Uterus (tissue), 2 donors: ENCODE measurements around the gene PTCD1.

ENCODE experiments used
- POLR2A ChIP-seq, 2 donors: fragments of 450-650 bp; IDR thresholded peaks; one replicate each; pipeline ENCODE4 v1.6.1; 2016; ENCODE audit warnings: antibody characterized with exemption in 2 of 2, mild to moderate bottlenecking in 1 of 2, moderate library complexity in 1 of 2
- TF ChIP-seq, protein P1 (sequence below), 4 experiments: fragments of 200-600 bp in 2 of 4; fragments of 450-650 bp in 2 of 4; sonication (generic) in 2 of 4; IDR thresholded peaks; one replicate each; pipeline ENCODE4 v1.5.1; 2016 to 2019; ENCODE audit warnings: antibody characterized with exemption in 4 of 4, mild to moderate bottlenecking in 2 of 4, moderate library complexity in 1 of 4

DNA sequence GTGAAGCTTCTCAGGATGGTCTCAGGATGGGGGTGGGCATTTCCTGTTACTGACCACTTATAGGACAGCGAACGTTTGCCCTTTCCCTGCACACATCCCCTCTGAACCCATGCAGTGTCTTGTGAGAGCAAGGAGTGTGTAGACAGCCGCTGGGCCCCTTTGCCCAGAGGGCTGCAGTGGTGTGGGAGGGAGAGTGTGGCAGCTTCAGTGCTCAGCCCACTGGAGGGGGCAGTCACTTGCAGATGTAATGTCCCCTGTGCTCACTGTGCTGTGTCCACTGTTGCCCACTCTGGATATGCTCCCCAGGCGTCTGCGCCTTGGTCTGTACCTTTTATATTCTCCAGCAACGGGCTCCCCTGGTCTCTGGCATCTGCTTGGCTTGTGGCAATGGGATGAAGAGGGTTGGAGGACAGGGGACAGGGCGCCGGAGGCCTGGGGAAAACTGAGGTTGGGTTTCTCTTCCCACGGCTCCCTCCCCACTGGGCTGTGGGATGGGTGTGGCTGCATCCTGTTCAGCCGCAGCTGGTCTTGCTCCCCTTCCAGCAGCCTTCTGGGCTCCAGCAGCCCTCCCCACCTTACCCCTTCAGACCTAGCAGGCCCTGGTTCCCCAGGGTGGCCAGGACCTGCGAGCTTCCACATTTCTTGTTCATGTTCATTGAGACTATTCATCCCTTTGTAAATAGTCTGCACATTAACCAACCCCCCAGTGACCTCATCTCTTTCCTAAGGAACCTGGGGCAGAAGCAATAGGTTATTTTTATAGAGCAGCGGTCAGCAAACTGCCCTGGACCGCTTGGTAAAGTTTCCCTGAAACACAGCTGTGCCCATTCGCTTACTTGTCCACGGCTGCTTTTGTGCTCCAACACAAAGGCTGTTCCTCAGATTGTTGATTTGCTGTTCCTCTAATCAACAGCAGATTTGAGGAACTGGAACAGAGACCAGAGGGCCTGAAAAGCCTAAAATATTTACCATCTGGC, 40.2 kb upstream of the PTCD1 start:
- TF ChIP-seq, protein P1, sequence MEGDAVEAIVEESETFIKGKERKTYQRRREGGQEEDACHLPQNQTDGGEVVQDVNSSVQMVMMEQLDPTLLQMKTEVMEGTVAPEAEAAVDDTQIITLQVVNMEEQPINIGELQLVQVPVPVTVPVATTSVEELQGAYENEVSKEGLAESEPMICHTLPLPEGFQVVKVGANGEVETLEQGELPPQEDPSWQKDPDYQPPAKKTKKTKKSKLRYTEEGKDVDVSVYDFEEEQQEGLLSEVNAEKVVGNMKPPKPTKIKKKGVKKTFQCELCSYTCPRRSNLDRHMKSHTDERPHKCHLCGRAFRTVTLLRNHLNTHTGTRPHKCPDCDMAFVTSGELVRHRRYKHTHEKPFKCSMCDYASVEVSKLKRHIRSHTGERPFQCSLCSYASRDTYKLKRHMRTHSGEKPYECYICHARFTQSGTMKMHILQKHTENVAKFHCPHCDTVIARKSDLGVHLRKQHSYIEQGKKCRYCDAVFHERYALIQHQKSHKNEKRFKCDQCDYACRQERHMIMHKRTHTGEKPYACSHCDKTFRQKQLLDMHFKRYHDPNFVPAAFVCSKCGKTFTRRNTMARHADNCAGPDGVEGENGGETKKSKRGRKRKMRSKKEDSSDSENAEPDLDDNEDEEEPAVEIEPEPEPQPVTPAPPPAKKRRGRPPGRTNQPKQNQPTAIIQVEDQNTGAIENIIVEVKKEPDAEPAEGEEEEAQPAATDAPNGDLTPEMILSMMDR (IDR thresholded peaks at IDR 0.05): no peak
- TF ChIP-seq POLR2A (IDR thresholded peaks at IDR 0.05): no peak
